HG03039 (cell line): ENCODE measurements around the gene MT1B.
"Not testable (repeated sequence)": the region's sequence is repeated elsewhere in the genome, so short reads cannot be mapped to it uniquely, and the experiment has no call there.

Experiments used
- ATAC-seq: cut with Tn5 transposase; IDR thresholded peaks from one replicate; pipeline ENCODE4 v1.9.1; 2021; ENCODE audit warnings: mild to moderate bottlenecking, moderate library complexity; ENCODE audit not compliant: unreplicated experiment

MT1B gene

DNA sequence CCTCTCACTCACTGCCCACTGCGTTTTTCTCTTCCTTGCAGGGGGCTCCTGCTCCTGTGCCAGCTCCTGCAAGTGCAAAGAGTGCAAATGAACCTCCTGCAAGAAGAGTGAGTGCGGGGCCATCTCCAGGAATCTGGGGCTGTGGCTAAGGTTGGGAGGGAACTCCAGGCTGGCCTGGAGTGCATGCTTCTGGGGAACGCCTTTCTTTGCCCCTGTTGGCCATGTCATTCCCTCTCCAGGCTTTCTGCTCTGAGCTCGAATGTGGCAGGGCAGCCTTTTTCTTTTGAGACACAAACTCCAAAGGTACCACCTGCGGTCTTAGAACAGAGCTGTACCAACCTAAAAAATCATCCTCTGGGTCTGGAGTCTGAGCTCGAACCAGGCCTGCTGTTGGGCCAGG, 33.5 kb upstream of the MT1B start:
- no peak for ATAC-seq

DNA sequence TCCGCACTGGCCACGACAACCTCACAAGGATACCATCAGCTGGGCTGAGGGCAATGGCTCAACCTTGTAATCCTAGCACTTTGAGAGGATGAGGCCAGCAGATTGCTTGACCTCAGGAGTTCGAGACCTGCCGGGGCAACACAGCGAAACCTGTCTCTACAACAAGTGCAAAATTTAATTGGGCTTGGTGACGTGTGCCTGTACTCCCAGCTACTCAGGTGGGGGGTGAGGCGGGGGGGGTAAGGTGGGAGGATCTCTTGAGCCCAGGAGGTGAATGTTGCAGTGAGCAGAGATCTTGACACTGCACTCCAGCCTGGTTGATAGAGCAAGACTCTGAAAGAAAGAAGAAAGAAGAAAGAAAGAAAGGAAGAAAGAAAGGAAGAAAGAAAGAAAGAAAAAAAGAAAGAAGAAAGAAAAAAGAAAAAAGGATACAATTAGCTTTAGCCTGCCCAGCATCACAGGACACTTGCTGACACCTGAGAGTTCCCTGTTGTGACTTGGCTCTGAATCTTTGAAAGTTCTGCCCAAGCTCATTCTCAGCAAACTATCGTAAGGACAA, 31.3 kb upstream of the MT1B start:
- no peak for ATAC-seq

DNA sequence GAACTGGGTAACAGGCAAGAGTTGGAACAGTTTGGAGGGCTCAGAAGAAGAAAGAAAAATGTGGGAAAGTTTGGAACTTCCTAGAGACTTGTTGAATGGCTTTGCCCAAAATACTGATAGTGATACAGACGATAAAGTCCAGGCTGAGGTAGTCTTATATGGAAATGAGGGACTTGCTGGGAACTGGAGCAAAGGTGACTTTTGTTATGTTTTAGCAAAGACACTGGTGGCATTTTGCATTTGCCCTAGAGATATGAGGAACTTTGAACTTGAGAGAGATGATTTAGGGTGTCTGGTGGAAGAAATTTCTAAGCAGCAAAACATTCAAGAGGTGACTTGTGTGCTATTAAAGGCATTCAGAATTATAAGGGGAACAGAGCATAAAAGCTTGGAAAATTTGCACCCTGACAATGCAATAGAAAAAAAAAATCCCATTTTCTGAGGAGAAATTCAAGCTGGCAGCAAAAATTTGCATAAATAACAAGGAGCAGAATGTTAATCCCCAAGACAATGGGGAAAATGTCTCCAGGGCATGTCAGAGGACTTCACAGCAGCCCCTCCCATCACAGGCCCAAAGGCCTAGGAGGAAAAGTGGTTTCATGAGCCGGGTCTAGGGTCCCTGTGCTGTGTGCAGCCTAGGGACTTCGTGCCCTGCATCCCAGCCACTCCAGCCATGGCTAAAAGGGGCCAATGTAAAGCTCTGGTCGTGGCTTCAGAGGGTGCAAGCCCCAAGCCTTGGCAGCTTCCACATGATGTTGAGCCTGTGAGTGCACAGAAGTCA, 29.8 kb upstream of the MT1B start:
- not testable (repeated sequence) for ATAC-seq

DNA sequence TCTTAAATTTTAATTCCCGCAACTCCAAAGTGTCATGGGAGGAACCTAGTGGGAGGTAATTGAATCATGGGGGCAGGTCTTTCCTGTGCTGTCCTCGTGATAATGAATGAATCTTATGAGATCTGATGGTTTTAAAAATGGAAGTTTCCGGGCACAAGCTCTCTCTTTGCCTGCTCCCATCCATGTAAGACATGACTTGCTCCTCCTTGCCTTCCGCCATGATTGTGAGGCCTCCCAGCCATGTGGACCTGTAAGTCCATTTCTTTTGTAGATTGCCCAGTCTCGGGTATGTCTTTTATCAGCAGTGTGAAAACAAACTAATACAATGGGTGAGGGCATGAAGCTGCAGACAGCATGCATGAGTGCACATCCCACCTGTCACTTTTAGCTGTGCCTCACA, 28.5 kb upstream of the MT1B start:
- not testable (repeated sequence) for ATAC-seq

DNA sequence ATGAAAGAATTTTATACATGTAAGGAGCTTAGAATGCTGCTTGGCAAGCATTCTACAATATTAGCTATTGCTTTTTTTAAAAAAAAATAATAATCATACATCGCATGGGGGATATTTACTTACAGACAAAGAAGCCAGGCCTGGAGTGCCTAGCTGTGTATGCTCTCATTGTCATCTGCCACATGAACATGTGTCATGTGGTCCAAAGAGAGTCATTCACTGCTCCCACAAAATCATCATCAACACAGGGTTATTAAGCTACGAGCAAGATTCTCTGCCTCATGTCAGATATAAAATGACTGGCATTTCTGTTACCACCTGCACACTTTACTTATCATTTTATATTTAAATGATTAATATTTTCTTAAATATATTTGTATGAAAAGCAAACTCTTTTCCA, 28.0 kb upstream of the MT1B start:
- ATAC-seq, result no peak

DNA sequence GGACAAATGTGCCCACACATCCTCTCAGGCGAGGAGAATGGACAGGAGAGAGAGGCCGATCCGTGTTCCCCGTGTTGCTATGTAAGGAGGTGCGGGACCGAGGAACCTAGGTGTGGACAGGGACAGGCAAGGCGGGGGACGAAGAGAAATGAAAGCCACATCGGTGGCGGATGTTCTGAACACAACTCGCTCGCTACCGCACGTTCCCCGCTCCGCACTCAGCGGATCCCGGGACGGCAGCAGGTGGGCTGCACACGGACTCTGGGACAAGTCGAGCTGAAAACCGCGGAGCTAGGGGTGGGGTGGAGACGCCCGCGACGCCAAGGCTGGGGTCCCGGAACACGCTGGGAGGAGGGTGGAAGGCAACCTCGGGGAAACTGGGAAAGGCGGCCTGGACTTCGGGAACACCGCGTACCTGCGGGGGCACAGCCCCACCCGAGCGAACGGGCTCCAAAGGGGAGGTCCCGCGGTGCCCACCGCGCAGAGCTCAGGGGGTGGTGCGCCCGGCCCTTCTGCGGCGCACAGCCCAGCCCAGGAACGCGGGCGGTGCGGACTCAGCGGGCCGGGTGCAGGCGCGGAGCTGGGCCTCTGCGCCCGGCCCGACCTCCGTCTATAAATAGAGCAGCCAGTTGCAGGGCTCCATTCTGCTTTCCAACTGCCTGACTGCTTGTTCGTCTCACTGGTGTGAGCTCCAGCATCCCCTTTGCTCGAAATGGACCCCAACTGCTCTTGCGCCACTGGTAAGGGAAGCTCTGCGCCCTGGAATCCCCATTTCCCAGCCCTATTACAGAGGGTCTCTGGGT, 26.3 kb upstream of the MT1B start, which contains the start of gene MT1E:
Gene MT1E (plus strand): TSS at position 642 of the 803 bp plus-strand sequence. CDS start 71 bp downstream, at position 713.
- ATAC-seq, result no peak

DNA sequence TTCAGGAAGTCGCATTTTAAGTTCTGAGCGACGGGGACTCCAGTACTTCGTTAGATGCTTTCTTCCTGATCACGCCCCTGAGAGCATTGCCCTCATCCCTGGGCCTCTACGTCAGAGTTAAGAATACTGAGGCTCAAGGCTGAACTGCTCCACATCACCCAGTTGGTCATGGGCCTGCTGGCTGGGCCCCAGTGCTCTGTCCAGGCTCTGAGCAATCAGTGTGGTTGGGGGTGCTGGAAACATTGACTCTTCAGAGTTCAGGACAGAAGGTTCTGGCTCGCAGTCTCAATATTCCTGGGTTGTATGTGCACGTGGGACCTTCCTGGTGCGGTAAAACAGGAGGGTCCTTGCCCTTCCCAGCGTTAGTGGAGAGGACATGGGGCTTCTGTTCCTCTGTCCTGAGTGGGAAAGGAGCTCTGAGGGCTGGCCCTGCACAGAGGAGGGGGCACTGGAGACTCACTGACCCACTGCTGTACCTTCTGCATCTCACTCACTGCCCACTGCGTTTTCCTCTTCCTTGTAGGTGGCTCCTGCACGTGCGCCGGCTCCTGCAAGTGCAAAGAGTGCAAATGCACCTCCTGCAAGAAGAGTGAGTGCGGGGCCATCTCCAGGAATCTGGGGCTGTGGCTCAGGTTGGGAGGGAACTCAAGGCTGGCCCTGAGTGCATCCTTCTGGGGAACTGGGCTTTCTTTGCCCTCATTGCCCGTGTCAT, 25.6 kb upstream of the MT1B start:
- ATAC-seq, result no peak

DNA sequence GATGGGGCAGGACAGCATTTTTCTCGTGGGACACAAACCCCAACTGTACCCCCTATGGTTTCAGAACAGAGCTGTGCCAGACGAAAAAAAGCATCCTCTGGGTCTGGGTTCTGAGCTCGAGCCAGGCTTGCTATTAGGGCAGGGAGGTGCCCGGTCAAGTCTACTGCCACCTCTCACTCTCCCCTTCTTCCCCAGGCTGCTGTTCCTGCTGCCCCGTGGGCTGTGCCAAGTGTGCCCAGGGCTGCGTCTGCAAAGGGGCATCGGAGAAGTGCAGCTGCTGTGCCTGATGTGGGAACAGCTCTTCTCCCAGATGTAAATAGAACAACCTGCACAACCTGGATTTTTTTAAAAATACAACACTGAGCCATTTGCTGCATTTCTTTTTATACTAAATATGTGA, 25.0 kb upstream of the MT1B start:
- ATAC-seq, result no peak

DNA sequence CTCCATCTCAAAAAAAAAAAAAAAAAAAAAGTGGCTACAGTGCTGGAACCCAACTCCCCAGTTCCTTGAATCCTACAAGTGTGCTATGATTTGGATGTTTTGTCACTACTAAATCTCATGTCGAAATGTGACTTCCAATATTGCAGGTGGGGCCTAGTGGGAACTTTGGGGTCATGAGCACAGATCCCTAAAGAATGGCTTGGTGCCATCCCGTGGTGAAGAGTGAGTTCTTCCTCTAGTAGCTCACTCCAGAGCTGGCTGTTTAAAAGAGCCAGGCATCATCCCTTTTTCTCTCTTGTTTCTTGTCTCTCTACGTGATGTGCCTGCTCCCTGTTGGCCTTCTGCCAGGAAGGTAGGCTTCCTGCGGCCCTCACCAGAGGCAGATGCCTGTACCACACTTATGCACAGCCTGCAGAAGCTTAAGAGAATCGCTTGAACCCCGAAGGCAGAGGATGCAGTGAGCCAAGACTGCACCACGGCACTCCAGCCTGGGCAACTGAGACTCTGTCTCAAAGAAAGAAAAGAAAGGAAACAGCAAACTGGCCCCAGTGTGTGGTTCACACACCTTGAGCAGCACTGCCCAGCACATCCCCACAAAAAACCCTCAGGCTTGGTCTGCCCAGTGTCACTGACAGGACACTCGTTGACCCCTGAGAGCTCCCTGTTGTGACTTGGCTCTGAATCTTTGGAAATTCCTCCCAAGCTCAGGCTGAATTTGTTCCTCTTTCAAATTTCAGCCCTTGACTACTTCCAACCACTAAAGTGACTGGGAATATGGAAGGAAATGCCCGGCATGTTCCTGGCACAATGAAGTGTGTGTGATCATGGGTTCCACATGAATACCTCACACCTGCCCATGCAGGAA, 23.0 kb upstream of the MT1B start:
- no peak for ATAC-seq

DNA sequence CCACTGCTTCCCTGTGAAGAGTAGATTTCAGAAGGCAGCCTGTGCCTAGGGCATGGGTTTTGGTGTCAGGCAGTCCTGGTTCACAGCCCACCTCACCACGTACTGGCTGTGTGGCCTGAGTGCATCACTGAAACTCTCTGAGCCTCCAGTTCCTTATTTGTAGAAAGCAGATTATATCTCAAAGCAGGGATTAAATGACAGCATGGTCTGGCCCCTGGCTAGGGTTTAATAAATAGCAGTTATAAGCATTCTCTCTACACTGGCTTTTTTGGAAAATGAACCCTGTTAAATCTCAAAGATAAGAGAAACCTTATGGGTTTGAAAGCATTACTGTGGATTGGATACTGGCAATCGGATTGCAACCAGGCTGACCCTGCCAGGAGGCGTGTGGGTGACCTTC, 22.2 kb upstream of the MT1B start:
- ATAC-seq, result no peak

DNA sequence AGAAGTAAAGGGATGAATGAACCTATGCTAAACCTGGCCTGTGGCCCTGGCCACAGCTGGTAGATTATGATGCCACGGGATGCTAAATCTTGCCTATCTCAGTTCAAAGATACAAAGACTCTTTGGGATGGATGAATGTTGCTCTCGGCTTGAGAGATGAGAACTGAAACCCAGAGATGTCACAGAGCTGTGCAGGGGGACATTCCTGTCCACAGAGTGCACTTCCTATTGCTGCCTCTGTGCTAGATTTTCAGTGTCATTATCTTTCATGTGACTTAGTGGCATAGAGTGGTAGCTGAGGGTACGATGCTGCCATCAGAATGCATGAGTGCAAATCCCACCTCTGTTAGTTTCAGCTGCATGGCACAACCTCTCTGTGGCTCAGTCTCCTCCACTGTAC, 21.6 kb upstream of the MT1B start:
- peak; percentile 68 for ATAC-seq

DNA sequence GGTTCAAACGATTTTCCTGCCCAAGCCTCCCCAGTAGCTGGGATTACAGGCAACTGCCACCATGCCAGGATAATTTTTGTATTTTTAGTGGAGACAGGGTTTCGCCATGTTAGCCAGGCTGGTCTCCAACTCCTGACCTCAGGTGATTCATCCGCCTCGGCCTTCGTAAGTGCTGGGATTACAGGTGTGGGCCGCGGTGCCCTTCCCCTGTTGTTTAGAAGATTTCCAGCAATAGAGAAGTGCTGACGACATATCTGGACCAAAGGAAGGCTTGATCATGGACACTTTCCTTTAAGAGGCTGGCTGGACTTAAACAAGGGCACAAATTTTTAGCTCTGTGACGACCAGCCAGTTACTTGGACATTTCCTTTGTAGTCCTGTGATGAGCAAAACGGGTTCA, 20.5 kb upstream of the MT1B start:
- ATAC-seq, result no peak

DNA sequence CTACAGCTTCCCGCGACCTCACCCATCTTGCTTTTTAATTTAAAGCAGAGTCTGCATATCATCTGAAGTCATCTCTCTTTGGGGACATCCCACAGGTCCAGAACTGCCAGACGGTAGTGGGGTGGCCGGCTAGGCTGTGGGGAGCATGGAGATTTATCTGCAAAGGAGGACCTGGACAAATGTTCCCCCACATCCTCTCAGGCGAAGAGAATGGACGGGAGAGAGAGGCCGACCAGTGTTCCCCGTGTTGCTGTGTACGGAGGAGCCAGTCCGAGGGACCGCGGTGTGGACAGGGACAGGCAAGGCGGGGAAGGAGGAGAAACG, 19.9 kb upstream of the MT1B start:
- no peak for ATAC-seq

DNA sequence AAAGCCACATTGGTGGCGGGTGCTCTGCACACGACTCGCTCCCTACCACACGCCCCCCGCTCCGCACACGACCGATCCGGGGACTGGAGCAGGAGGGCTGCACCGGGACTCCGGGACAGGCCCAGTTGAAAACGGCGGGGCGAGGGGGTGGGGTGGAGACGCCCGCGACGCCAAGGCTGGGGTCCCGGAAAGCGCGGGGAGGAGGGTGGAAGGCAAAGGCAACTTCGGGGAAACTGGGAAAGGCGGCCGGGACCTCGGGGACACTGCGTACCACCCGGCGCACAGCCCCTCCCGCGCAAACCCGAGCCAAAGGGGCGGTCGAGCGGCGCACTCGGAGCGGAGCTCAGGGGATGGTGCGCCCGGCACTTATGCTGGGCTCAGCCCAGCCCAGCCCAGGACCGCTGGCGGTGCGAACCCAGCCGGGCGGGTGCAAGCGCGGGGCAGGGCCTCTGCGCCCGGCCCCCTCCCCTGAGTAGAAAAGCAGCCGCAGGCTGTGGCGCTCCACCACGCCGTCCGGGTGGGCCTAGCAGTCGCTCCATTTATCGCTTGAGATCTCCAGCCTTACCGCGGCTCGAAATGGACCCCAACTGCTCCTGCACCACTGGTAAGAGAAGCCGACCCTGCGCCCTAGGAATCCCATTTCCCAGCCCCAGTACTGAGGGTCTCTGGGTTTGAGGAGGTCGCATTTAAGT, 19.4 kb upstream of the MT1B start, which contains the start of gene MT1M:
Gene MT1M (plus strand): TSS at position 504 of the 692 bp plus-strand sequence. CDS start 73 bp downstream, at position 577.
- no peak for ATAC-seq

DNA sequence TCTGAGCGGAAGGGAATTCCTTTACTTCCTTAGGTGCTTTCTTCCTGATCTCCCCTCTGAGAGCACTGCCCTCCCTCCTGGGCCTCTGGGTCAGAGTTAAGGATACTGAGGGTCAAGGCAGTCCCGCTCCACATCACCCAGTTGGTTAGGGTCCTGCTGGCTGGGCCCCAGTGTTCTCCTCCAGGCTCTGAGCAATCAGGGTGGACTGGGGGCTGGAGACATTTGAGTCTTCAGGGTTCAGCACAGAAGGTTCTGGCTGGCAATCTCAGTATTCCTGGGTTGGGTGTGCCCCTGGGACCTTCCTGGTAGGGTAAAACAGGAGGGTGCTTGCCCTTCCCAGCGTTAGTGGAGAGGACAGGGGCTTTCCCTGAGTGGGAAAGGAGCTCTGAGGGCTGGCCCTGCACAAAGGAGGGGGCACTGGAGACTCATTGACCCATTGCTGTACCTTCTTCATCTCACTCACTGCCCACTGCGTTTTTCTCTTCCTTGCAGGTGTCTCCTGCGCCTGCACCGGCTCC, 18.8 kb upstream of the MT1B start:
- no peak for ATAC-seq

DNA sequence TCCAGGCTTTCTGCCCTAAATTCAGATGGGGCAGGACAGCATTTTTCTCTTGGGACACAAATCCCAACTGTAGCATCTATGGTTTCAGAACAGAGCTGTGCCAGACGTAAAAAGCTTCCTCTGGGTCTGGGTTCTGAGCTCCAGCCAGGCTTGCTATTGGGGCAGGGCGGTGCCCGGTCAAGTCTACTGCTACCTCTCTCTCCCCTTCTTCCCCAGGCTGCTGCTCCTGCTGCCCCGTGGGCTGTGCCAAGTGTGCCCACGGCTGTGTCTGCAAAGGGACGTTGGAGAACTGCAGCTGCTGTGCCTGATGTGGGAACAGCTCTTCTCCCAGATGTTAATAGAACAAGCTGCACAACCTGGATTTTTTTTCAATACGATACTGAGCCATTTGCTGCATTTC, 18.2 kb upstream of the MT1B start:
- no peak for ATAC-seq

DNA sequence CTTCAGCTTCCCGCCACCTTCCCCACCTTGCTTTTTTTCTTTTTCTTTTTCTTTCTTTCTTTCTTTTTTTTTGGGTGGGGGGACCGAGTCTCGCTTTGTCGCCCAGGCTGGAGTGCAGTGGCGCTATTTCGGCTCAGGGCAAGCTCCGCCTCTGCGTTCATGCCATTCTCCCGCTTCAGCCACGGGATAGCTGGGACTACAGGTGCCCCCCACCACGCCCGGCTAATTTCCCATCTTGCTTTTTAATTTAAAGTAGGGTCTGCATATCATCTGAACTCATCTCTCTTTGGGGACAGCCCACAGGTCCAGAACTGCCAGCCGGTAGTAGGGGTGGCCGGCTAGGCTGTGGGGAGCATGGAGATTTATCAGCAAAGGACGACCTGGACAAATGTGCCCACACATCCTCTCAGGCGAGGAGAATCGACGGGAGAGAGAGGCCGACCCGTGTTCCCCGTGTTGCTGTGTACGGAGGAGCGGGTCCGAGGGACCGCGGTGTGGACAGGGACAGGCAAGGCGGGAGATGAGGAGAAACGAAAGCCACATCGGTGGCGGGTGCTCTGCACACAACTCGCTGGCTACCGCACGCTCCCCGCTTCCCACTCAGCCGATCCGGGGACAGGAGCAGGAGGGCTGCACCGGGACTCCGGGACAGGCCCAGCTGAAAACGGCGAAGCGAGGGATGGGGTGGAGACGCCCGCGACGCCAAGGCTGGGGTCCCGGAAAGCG, 16.8 kb upstream of the MT1B start:
- ATAC-seq, result no peak

DNA sequence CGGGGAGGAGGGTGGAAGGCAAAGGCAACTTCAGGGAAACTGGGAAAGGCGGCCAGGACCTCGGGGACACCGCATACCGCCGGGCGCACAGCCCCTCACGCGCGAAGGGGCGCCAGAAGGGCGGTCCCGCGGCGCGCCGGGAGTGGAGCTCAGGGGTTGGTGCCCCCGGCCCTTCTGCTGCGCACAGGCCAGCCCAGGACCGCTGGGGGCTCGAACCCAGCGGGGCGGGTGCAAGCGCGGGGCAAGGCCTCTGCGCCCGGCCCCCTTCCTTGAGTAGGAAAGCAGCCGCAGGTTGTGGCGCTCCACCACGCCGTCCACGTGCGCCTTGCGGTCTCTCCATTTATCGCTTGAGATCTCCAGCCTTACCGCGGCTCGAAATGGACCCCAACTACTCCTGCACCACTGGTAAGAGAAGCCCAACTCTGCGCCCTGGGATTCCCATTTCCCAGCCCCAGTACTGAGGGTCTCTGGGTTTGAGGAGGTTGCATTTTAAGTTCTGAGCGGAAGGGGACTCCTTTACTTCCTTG, 16.2 kb upstream of the MT1B start:
- ATAC-seq, result no peak
